HG03066 (cell line): ENCODE data around the gene FAM107B.
"Not testable (repeated sequence)": the region's sequence is repeated elsewhere in the genome, so short reads cannot be mapped to it uniquely, and the experiment has no call there.

Experiments
- ATAC-seq: cut with Tn5 transposase; IDR thresholded peaks from one replicate; pipeline ENCODE4 v1.9.1; 2021; ENCODE audit warnings: low read depth; ENCODE audit not compliant: unreplicated experiment

FAM107B gene

GRCh38 chr10:14774797-14775196 lies at the start of gene FAM107B:
FAM107B (minus strand) TSS chr10:14774897; CDS start chr10:14774663, 234 bp downstream.
- no peak for ATAC-seq

GRCh38 chr10:14823966-14824365 lies 49.3 kb upstream of the FAM107B start:
- ATAC-seq, result no peak

GRCh38 chr10:14822879-14823755 lies 48.4 kb upstream of the FAM107B start:
- no peak for ATAC-seq

- no peak for ATAC-seq
Measured at GRCh38 chr10:14821635-14822375, 47.1 kb upstream of the FAM107B start.

- ATAC-seq, result no peak
Measured at GRCh38 chr10:14820775-14821154, 46.1 kb upstream of the FAM107B start.

- no peak for ATAC-seq
Measured at GRCh38 chr10:14820010-14820774, 45.5 kb upstream of the FAM107B start.

- not testable (repeated sequence) for ATAC-seq
Measured at GRCh38 chr10:14816717-14817116, 42.0 kb upstream of the FAM107B start.

GRCh38 chr10:14815681-14816080 lies 41.0 kb upstream of the FAM107B start:
- ATAC-seq, result no peak

- ATAC-seq, result no peak
Measured at GRCh38 chr10:14812271-14812670, 37.6 kb upstream of the FAM107B start.

- ATAC-seq, result no peak
Measured at GRCh38 chr10:14810969-14811953, 36.6 kb upstream of the FAM107B start.

- ATAC-seq, result no peak
Measured at GRCh38 chr10:14806318-14806717, 31.6 kb upstream of the FAM107B start.

- no peak for ATAC-seq
Measured at GRCh38 chr10:14803827-14804226, 29.1 kb upstream of the FAM107B start.

GRCh38 chr10:14801723-14802122 lies 27.0 kb upstream of the FAM107B start:
- no peak for ATAC-seq

GRCh38 chr10:14800397-14800796 lies 25.7 kb upstream of the FAM107B start:
- no peak for ATAC-seq

GRCh38 chr10:14798636-14799035 lies 23.9 kb upstream of the FAM107B start:
- no peak for ATAC-seq

- no peak for ATAC-seq
Measured at GRCh38 chr10:14787938-14788337, 13.2 kb upstream of the FAM107B start.

GRCh38 chr10:14784459-14785055 lies 9.9 kb upstream of the FAM107B start:
- no peak for ATAC-seq

GRCh38 chr10:14782691-14783363 lies 8.1 kb upstream of the FAM107B start:
- ATAC-seq, result no peak

- ATAC-seq, result no peak
Measured at GRCh38 chr10:14781763-14782162, 7.1 kb upstream of the FAM107B start.
